ENCODE data around the gene KRTAP4-1. TPM values are rescaled to one million over a fixed set of nuclear protein-coding genes. Genes with fewer than 3 reads are reported as not detected.

Gene KRTAP4-1
- total RNA-seq, 1 donor from 2014 or later, result not detected

GRCh38 chr17:41223821-41224220 is 39.1 kb upstream of the KRTAP4-1 start:
- ChIA-PET POLR2A (no interaction called here), CTCF (no interaction called here)
- H3K27ac Mint-ChIP-seq, result no peak overlapping the region
- intact Hi-C loops (cut with micrococcal nuclease), result no loop called here
- no peak for TF ChIP-seq CTCF (IDR thresholded peaks at IDR 0.05)
- ATAC-seq (ENCODE audit: low read depth) (no peak), DNase-seq (no peak)
- peaks cover 2% of the 10 kb centered on the region for H3K9me3 Mint-ChIP-seq
- H3K27me3 Mint-ChIP-seq, result peaks cover 33% of the 10 kb centered on the region
- no peak overlapping the region for H3K4me3 Mint-ChIP-seq
- H3K36me3 Mint-ChIP-seq (ENCODE audit: low read depth), result no peaks in the 10 kb centered on the region
- peaks cover 1% of the 10 kb centered on the region for H3K4me1 Mint-ChIP-seq

- intact Hi-C loops (cut with micrococcal nuclease), result no loop called here
- H3K9me3 Mint-ChIP-seq, result peaks cover 2% of the 10 kb centered on the region
- no peak for DNase-seq
- H3K27me3 Mint-ChIP-seq, result peaks cover 25% of the 10 kb centered on the region
- no peak overlapping the region for H3K4me3 Mint-ChIP-seq
- no peak overlapping the region for H3K27ac Mint-ChIP-seq
- no peaks in the 10 kb centered on the region for H3K36me3 Mint-ChIP-seq (ENCODE audit: low read depth)
- peaks cover 5% of the 10 kb centered on the region for H3K4me1 Mint-ChIP-seq
- no peak for ATAC-seq (ENCODE audit: low read depth)
- ChIA-PET POLR2A (no interaction called here), CTCF (no interaction called here)
- TF ChIP-seq CTCF (IDR thresholded peaks at IDR 0.05), result no peak
These were observed 31.0 kb upstream of the KRTAP4-1 start for GRCh38 chr17:41215681-41216080.

GRCh38 chr17:41212524-41213169 is 27.9 kb upstream of the KRTAP4-1 start:
- ChIA-PET POLR2A (no interaction called here), CTCF (no interaction called here)
- Mint-ChIP-seq H3K36me3 (ENCODE audit: low read depth) (no peaks in the 10 kb centered on the region), H3K9me3 (no peaks in the 10 kb centered on the region), H3K27ac (no peak overlapping the region), H3K27me3 (peaks cover 35% of the 10 kb centered on the region), H3K4me1 (peaks cover 5% of the 10 kb centered on the region), H3K4me3 (no peak overlapping the region)
- no peak for TF ChIP-seq CTCF (IDR thresholded peaks at IDR 0.05)
- intact Hi-C loops (cut with micrococcal nuclease), result no loop called here
- DNase-seq (no peak), ATAC-seq (ENCODE audit: low read depth) (no peak)

- H3K4me1 Mint-ChIP-seq, result peaks cover 5% of the 10 kb centered on the region
- POLR2A ChIA-PET, result no interaction called here
- no peaks in the 10 kb centered on the region for H3K9me3 Mint-ChIP-seq
- no peak overlapping the region for H3K27ac Mint-ChIP-seq
- no peak for TF ChIP-seq CTCF (IDR thresholded peaks at IDR 0.05)
- DNase-seq (no peak), ATAC-seq (ENCODE audit: low read depth) (no peak)
- intact Hi-C loops (cut with micrococcal nuclease), result no loop called here
- CTCF ChIA-PET, result interaction anchor here (0.6 kb wide), 1 partner anchor 345 kb away, joined by 4 read pairs; no protein-coding TSS in a partner anchor
- H3K36me3 Mint-ChIP-seq (ENCODE audit: low read depth), result no peaks in the 10 kb centered on the region
- peaks cover 36% of the 10 kb centered on the region for H3K27me3 Mint-ChIP-seq
- H3K4me3 Mint-ChIP-seq, result no peak overlapping the region
These were observed 27.2 kb upstream of the KRTAP4-1 start for GRCh38 chr17:41211845-41212466.

- intact Hi-C loops (cut with micrococcal nuclease), result no loop called here
- H3K36me3 Mint-ChIP-seq (ENCODE audit: low read depth), result no peaks in the 10 kb centered on the region
- DNase-seq, result no peak
- TF ChIP-seq CTCF (IDR thresholded peaks at IDR 0.05), result no peak
- H3K27me3 Mint-ChIP-seq, result peaks cover 5% of the 10 kb centered on the region
- H3K4me3 Mint-ChIP-seq, result no peak overlapping the region
- H3K9me3 Mint-ChIP-seq, result peaks cover 8% of the 10 kb centered on the region
- CTCF ChIA-PET, result no interaction called here
- no peaks in the 10 kb centered on the region for H3K4me1 Mint-ChIP-seq
- no peak for ATAC-seq (ENCODE audit: low read depth)
- POLR2A ChIA-PET, result no interaction called here
- H3K27ac Mint-ChIP-seq, result no peak overlapping the region
These were observed 14.8 kb upstream of the KRTAP4-1 start for GRCh38 chr17:41199421-41200078.
